ENCODE data around the gene PRRG2.

PRRG2 gene

DNA sequence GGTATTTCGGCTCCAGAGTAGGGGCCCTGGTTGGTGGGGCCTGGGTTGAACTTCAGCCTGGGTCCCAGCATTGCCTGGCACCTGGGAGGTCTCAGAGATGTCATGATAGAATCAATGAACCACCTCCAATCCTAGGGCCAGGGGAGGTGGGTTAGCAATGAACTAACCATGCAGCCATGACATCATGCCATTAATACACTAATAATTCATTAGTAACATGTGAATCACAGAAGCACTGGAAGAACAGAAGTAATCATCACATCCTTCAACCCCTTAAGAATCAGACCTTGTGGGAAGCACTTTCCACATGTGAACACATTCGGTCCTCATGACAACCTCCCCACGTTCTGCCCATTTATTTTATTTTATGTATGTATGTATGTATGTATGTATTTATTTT is 7.7 kb upstream of the PRRG2 start:
- no peak overlapping the region for H3K9ac ChIP-seq (ENCODE audit: low read depth, low read length)

DNA sequence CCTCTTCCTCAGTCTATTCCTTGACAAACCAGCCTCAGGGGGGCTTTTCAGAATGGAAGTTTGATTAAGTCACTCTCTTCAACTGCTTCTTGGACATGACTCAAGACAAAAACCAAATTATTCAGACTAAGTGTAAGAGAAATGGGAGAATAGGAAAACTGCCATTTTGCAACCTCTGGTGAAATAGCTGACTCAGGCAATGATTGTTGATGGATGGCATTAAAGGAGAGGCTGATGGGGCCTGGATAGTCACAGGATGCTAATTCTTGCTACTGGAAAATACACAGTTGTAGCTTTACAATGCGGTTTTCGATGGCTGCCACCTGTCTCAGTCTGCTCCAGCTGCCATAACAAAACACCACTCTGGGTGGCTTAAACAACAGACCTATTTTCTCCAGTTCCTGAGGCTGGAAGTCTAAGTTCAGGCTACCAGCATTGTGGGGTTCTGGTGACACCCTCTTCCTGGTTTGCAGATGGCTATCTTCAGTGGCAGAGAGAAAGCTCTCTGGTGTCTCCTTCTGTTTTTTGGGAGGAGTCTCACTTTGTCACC is 6.8 kb upstream of the PRRG2 start:
- Histone ChIP-seq H3K27me3 (ENCODE audit: insufficient read depth, low read length) (no peaks in the 10 kb centered on the region), H3K27ac (ENCODE audit: low read depth, low read length) (no peak overlapping the region), H3K4me3 (ENCODE audit: low read length) (no peak overlapping the region), H3K36me3 (ENCODE audit: insufficient read depth, low read length) (peaks cover 27% of the 10 kb centered on the region), H3K9ac (ENCODE audit: low read depth, low read length) (no peak overlapping the region), H3K9me3 (ENCODE audit: insufficient read depth, low read depth, low read length) (no peaks in the 10 kb centered on the region), H3K4me1 (ENCODE audit: insufficient read depth, low read length) (peaks cover 9% of the 10 kb centered on the region)
- WGBS, result 98% methylated on average over 2 of the region's 2 CpGs

More for the DNA sequence above, 7.7 kb upstream of the PRRG2 start:
- Histone ChIP-seq H3K27me3 (ENCODE audit: insufficient read depth, low read length) (no peaks in the 10 kb centered on the region), H3K9me3 (ENCODE audit: insufficient read depth, low read depth, low read length) (no peaks in the 10 kb centered on the region), H3K4me3 (ENCODE audit: low read length) (no peak overlapping the region), H3K36me3 (ENCODE audit: insufficient read depth, low read length) (peaks cover 27% of the 10 kb centered on the region), H3K4me1 (ENCODE audit: insufficient read depth, low read length) (peaks cover 5% of the 10 kb centered on the region), H3K27ac (ENCODE audit: low read depth, low read length) (no peak overlapping the region)
- WGBS, result 97% methylated on average over 1 of the region's 3 CpGs

DNA sequence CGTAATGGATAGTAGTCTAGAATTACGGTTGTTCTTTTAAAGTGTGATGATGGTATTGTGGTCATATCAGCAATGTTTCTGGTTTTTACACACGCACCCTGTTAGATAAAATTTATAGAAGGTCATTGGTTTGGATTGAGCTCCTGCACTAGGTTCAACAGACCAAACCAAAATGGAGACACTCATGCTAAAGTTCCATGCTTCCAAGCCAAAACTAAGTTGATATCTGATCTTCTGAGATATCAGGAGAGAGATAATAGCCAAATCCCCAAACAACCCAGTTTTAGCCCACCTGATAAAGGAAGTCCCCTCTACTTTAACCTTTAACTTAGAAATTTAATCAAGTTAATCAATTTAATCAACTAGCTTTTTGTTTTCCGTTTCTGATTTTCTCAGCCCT is 1.9 kb upstream of the PRRG2 start:
- Histone ChIP-seq H3K9me3 (ENCODE audit: insufficient read depth, low read depth, low read length) (no peaks in the 10 kb centered on the region), H3K36me3 (ENCODE audit: insufficient read depth, low read length) (peaks cover 19% of the 10 kb centered on the region), H3K4me1 (ENCODE audit: insufficient read depth, low read length) (peaks cover 10% of the 10 kb centered on the region), H3K4me3 (ENCODE audit: low read length) (peak overlapping the region; percentile 90), H3K27ac (ENCODE audit: low read depth, low read length) (no peak overlapping the region), H3K9ac (ENCODE audit: low read depth, low read length) (peak overlapping the region; percentile 87; the same call in 1 of the 2 replicates), H3K27me3 (ENCODE audit: insufficient read depth, low read length) (no peaks in the 10 kb centered on the region)
- 99% methylated on average over 4 of the region's 4 CpGs for WGBS

DNA sequence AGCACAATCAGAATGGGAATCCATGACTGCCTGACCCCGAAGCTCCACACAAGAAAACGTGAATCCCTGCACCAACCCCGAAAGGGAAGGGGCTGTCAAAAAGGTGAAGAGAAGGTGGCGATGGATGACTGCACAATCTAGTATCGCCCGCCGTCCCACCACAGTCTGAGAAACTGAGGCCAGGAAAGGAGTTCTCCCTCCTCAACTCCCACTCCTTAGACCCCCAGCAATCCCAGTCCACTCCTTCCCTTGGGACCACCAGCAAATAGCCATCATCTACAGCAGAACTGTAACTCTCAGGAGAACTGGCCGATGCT is 1.2 kb upstream of the PRRG2 start:
- Histone ChIP-seq H3K27ac (ENCODE audit: low read depth, low read length) (no peak overlapping the region; the same call in 1 of the 2 replicates), H3K4me3 (ENCODE audit: low read length) (peak overlapping the region; percentile 90), H3K27me3 (ENCODE audit: insufficient read depth, low read length) (no peaks in the 10 kb centered on the region), H3K4me1 (ENCODE audit: insufficient read depth, low read length) (peaks cover 11% of the 10 kb centered on the region), H3K9me3 (ENCODE audit: insufficient read depth, low read depth, low read length) (no peaks in the 10 kb centered on the region), H3K36me3 (ENCODE audit: insufficient read depth, low read length) (peaks cover 14% of the 10 kb centered on the region), H3K9ac (ENCODE audit: low read depth, low read length) (peak overlapping the region; percentile 87)
- 5% methylated on average over 8 of the region's 8 CpGs for WGBS

DNA sequence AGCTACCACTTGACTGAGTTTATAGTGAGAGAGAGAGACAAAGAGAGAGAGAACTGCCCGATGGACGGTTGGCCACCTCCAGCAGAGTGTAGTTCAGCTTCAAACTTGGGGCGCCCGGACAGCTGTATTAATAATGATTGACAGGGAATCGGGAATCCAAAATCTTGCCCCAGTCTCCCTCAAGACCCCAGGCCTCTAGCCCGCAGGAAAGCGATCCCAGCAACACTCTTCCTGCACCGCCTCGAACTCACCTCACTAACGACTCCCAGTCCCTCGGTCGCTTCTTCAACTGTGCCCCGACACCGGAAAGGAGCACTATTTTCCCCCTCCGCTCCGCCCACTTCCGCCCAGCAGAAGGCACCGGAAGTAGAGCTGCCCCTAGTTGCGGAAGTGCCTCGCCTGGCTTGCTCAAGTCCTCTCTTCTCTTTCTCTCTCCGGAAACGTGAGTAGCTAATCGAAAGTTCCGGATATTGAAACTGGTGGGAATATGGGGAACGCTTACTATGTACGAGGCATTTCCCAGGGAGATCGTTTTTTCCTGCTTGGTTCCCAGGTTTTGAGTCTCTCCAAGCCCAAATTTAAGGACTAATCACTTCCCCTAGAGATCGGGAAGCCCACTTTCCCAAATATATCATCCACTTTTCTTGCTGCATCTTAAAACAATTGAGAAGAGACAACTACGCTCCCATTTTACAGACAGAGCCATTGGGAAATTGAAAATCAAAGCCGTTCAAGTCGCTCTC is 681 bp upstream of the PRRG2 start, which contains the start of gene NOSIP:
NOSIP (minus strand) TSS at position 293 of the 743 bp plus-strand sequence. CDS start 19,865 bp downstream, outside the sequence.
- H3K36me3 ChIP-seq (ENCODE audit: insufficient read depth, low read length), result peaks cover 11% of the 10 kb centered on the region
- H3K27ac ChIP-seq (ENCODE audit: low read depth, low read length), result no peak within 1 kb of the TSS; the same call in 1 of the 2 replicates

DNA sequence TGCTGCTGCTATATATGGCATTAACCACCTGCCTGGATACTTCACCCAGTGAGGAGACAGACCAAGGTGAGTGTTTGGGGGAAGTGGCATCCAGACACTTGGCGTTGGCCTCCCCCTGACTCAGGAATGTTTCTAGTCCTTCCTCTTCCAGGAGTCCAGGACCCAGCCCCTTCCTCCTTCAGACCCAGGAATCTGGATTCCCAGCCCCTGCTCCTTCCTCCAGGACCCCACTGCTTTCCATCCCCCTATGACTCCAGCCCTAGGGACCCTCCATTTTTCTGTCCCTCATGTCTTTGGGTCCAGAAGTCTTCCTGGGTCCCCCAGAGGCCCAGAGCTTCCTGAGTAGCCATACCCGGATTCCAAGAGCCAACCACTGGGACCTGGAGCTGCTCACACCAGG is 2.1 kb downstream of the PRRG2 start:
- Histone ChIP-seq H3K4me3 (ENCODE audit: low read length) (no peak overlapping the region), H3K4me1 (ENCODE audit: insufficient read depth, low read length) (peaks cover 16% of the 10 kb centered on the region), H3K9ac (ENCODE audit: low read depth, low read length) (no peak overlapping the region), H3K27ac (ENCODE audit: low read depth, low read length) (no peak overlapping the region), H3K27me3 (ENCODE audit: insufficient read depth, low read length) (no peaks in the 10 kb centered on the region), H3K9me3 (ENCODE audit: insufficient read depth, low read depth, low read length) (no peaks in the 10 kb centered on the region), H3K36me3 (ENCODE audit: insufficient read depth, low read length) (no peaks in the 10 kb centered on the region)
- 67% methylated on average over 2 of the region's 2 CpGs for WGBS

More for the DNA sequence above, 681 bp upstream of the PRRG2 start, which contains the start of gene NOSIP:
- H3K9ac ChIP-seq (ENCODE audit: low read depth, low read length), result peak within 1 kb of the TSS; percentile 87
- peak within 1 kb of the TSS; percentile 90 for H3K4me3 ChIP-seq (ENCODE audit: low read length)
- no peaks in the 10 kb centered on the region for H3K9me3 ChIP-seq (ENCODE audit: insufficient read depth, low read depth, low read length)
- no peaks in the 10 kb centered on the region for H3K27me3 ChIP-seq (ENCODE audit: insufficient read depth, low read length)
- peaks cover 16% of the 10 kb centered on the region for H3K4me1 ChIP-seq (ENCODE audit: insufficient read depth, low read length)
- 5% methylated on average over 30 of the region's 31 CpGs for WGBS

DNA sequence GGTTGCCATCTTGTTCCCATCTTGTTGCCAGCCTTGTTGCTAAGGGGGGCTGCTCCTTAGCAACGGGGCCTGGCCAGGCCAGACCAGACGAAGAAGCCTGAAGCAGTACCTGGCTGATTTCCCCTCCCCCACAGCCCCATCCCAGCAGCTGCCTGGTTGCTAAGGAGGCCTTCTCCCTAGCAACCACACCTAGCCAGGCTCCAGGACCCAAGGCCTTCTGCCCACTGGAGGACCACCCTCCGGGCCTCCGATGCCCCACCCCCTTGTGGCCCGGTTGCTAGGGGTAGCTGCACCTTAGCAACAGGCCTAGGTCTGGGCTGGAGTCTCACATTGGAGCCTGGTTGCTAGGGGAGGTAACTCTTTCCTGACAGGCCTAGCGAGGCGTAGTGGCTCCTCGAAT is 3.9 kb downstream of the PRRG2 start:
- Histone ChIP-seq H3K4me3 (ENCODE audit: low read length) (no peak overlapping the region), H3K9me3 (ENCODE audit: insufficient read depth, low read depth, low read length) (no peaks in the 10 kb centered on the region), H3K9ac (ENCODE audit: low read depth, low read length) (no peak overlapping the region), H3K27me3 (ENCODE audit: insufficient read depth, low read length) (no peaks in the 10 kb centered on the region), H3K4me1 (ENCODE audit: insufficient read depth, low read length) (peaks cover 9% of the 10 kb centered on the region; the same call in 1 of the 2 replicates), H3K36me3 (ENCODE audit: insufficient read depth, low read length) (no peaks in the 10 kb centered on the region), H3K27ac (ENCODE audit: low read depth, low read length) (no peak overlapping the region)
- WGBS, result 61% methylated on average over 8 of the region's 8 CpGs

DNA sequence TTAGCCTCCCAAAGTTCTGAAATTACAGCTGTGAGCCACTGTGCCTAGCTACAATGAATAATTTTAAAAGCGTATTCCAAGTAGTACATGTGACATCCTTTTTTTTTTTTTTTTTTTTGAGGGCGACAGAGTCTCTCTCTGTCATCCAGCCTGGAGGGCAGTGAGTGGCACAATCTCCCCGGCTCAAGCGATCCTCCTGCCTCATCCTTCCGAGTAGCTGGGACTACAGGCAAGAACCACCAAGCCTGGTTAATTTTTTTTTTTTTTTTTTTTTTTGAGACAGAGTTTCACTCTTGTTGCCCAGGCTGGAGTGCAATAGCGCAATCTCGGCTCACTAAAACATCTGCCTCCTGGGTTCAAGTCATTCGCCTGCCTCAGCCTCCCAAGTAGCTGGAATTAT is 6.1 kb downstream of the PRRG2 start:
- Histone ChIP-seq H3K9me3 (ENCODE audit: insufficient read depth, low read depth, low read length) (no peaks in the 10 kb centered on the region), H3K4me3 (ENCODE audit: low read length) (no peak overlapping the region), H3K4me1 (ENCODE audit: insufficient read depth, low read length) (peaks cover 6% of the 10 kb centered on the region; the same call in 1 of the 2 replicates), H3K27me3 (ENCODE audit: insufficient read depth, low read length) (no peaks in the 10 kb centered on the region), H3K9ac (ENCODE audit: low read depth, low read length) (no peak overlapping the region), H3K36me3 (ENCODE audit: insufficient read depth, low read length) (no peaks in the 10 kb centered on the region), H3K27ac (ENCODE audit: low read depth, low read length) (no peak overlapping the region)
- 89% methylated on average over 8 of the region's 8 CpGs for WGBS

DNA sequence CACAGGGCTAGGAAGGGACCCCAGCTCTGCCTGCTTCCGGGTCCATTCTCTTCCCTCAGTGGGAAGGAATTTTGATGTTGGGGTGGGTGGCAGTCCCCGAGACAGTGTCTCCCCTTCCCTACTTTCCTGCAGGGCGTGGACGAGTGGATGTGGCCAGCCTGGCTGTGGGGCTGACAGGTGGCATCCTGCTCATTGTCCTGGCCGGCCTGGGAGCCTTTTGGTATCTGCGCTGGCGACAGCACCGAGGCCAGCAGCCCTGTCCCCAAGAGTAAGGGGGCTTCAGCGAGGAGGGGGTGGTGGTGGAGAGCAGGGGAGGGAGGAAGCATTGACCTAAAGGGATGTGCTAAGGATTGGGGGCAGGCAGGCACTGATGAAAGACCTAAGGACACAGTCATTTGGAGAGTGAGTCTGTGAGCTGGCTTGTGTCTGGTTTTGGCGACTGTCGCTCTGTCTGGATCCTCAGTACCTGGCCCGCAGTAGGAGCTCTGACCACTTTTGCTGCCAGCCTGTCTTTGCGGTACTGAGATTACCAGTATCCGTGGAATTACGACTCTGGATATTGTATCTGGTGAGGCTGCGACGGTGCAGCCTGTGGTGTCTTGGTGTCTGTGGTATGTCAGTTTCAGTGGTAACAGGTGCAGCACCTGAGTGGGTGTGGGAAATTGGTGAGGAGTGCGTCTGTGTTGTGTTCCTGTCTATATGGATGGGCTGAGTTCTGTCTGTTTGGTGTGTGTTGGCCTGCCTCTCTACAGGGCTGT is 7.4 kb downstream of the PRRG2 start:
- H3K9ac ChIP-seq (ENCODE audit: low read depth, low read length), result no peak overlapping the region

DNA sequence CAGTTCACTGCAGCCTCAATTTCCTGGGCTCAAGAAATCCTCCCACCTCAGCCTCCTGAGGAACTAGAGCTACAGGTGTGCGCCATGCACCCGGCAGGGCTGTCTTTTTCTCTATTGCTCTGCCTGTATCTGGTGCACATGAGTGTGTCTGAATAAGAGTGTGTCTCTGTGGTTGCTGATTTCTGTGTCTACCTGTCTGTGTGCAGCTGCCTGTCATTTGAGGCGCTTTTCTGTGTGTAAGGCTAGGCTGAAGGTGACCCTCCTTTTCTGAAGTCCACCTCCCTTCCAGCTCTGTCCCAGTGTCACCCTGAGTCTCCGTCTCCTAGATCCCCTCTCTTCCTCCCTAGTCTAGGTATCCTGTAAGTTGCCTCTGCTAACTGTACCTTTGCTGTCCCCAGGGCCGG is 8.4 kb downstream of the PRRG2 start:
- Histone ChIP-seq H3K27me3 (ENCODE audit: insufficient read depth, low read length) (no peaks in the 10 kb centered on the region), H3K4me1 (ENCODE audit: insufficient read depth, low read length) (peaks cover 12% of the 10 kb centered on the region), H3K9ac (ENCODE audit: low read depth, low read length) (no peak overlapping the region), H3K4me3 (ENCODE audit: low read length) (no peak overlapping the region), H3K9me3 (ENCODE audit: insufficient read depth, low read depth, low read length) (no peaks in the 10 kb centered on the region), H3K36me3 (ENCODE audit: insufficient read depth, low read length) (peaks cover 9% of the 10 kb centered on the region), H3K27ac (ENCODE audit: low read depth, low read length) (no peak overlapping the region)
- 67% methylated on average over 5 of the region's 5 CpGs for WGBS

More for the DNA sequence above, 7.4 kb downstream of the PRRG2 start:
- no peak overlapping the region for H3K27ac ChIP-seq (ENCODE audit: low read depth, low read length)
- no peaks in the 10 kb centered on the region for H3K27me3 ChIP-seq (ENCODE audit: insufficient read depth, low read length)
- no peaks in the 10 kb centered on the region for H3K9me3 ChIP-seq (ENCODE audit: insufficient read depth, low read depth, low read length)
- H3K36me3 ChIP-seq (ENCODE audit: insufficient read depth, low read length), result no peaks in the 10 kb centered on the region
- no peak overlapping the region for H3K4me3 ChIP-seq (ENCODE audit: low read length)
- H3K4me1 ChIP-seq (ENCODE audit: insufficient read depth, low read length), result peaks cover 7% of the 10 kb centered on the region
- 90% methylated on average over 18 of the region's 18 CpGs for WGBS

Data from HUES64 (cell line).